IMR-90 (cell line): ENCODE data around the gene CELA3A. TPM values are rescaled to one million over a fixed set of nuclear protein-coding genes. Genes with fewer than 3 reads are reported as not detected.

Experiments used
- ATAC-seq: fragments of 200-7000 bp; cut with Tn5 transposase; 2 replicates; pipeline ENCODE4 v1.9.1; 2020; ENCODE audit warnings: low read depth, mild to moderate bottlenecking, moderate library complexity
- BruUV-seq: library from RNA; stranded (reverse); fragments of 400-500 nt; replicated peaks from 2 replicates; lab custom pipeline; 2021; lab: Mats Ljungman, UMichigan
- CTCF ChIA-PET: fragments of 300-600 bp; formaldehyde crosslinking; extraction: SDS; loops from one replicate; lab custom pipeline; 2021; ENCODE audit warnings: antibody characterized with exemption; lab: Yijun Ruan, JAX
- POLR2A ChIA-PET: fragments of 300-600 bp; sonication (Branson Sonifier 250); formaldehyde crosslinking; loops from one replicate; lab custom pipeline; 2022; ENCODE audit warnings: antibody characterized with exemption; ENCODE audit not compliant: unreplicated experiment; lab: Charles Lee
- DNase-seq: peaks from one replicate; pipeline ENCODE4 v3.0.0; 2013
- H2AFZ ChIP-seq: replicated peaks from 2 replicates; pipeline ENCODE3; 2013; ENCODE audit warnings: low read length, mild to moderate bottlenecking; ENCODE audit not compliant: poor library complexity
- H2AK5ac ChIP-seq: 2 replicates; pipeline ENCODE4 v1.6.1; 2013; ENCODE audit warnings: low read depth, low read length, inconsistent platforms
- H2AK9ac ChIP-seq: replicated peaks from 2 replicates; pipeline ENCODE3; 2013; ENCODE audit warnings: mild to moderate bottlenecking, low read depth, low read length, moderate library complexity; ENCODE audit not compliant: poor library complexity
- H2BK120ac ChIP-seq: 2 replicates; pipeline ENCODE4 v1.6.1; 2013; ENCODE audit warnings: low read depth, low read length, inconsistent platforms
- H2BK15ac ChIP-seq: 3 replicates; pipeline ENCODE4 v1.6.1; 2013; ENCODE audit warnings: low read depth, low read length, inconsistent platforms
- H2BK20ac ChIP-seq: 2 replicates; pipeline ENCODE4 v1.6.1; 2013; ENCODE audit warnings: low read depth, mild to moderate bottlenecking, inconsistent platforms, low read length, moderate library complexity
- H2BK5ac ChIP-seq: 2 replicates; pipeline ENCODE4 v1.6.1; 2013; ENCODE audit warnings: mild to moderate bottlenecking, low read depth, low read length, inconsistent platforms; ENCODE audit not compliant: poor library complexity, severe bottlenecking
- H3K14ac ChIP-seq: replicated peaks from 2 replicates; pipeline ENCODE4 v1.6.1; 2013; ENCODE audit warnings: low read depth, low read length, inconsistent platforms
- H3K18ac ChIP-seq: 2 replicates; pipeline ENCODE4 v1.6.1; 2013; ENCODE audit warnings: low read depth, low read length, control low read depth
- H3K23ac ChIP-seq: 2 replicates; pipeline ENCODE4 v1.6.1; 2013; ENCODE audit warnings: low read depth, low read length, inconsistent platforms
- H3K27ac ChIP-seq: 2 replicates; pipeline ENCODE4 v1.5.1; 2013; ENCODE audit warnings: mild to moderate bottlenecking, control low read depth, low read length; ENCODE audit not compliant: insufficient read depth
- H3K27me3 ChIP-seq: 2 replicates; pipeline ENCODE4 v1.6.1; 2013; ENCODE audit warnings: low read length; ENCODE audit not compliant: control insufficient read depth, insufficient read depth
- H3K36me3 ChIP-seq: 2 replicates; pipeline ENCODE4 v1.6.1; 2013; ENCODE audit warnings: low read length, mixed read lengths; ENCODE audit not compliant: control insufficient read depth, insufficient read depth
- H3K4ac ChIP-seq: 2 replicates; pipeline ENCODE4 v1.6.1; 2013; ENCODE audit warnings: low read depth, low read length, inconsistent platforms
- H3K4me1 ChIP-seq: 2 replicates; pipeline ENCODE4 v1.6.1; 2013; ENCODE audit warnings: low read length, mixed read lengths; ENCODE audit not compliant: control insufficient read depth, insufficient read depth
- H3K4me2 ChIP-seq: 2 replicates; pipeline ENCODE4 v1.6.1; 2013; ENCODE audit warnings: low read depth, mild to moderate bottlenecking, control low read depth, low read length, moderate library complexity
- H3K4me3 ChIP-seq: 2 replicates; pipeline ENCODE4 v1.5.1; 2013; ENCODE audit warnings: low read depth, mild to moderate bottlenecking, control low read depth, low read length, moderate library complexity; ENCODE audit not compliant: insufficient read depth
- H3K56ac ChIP-seq: 2 replicates; pipeline ENCODE4 v1.6.1; 2013; ENCODE audit warnings: low read length, inconsistent platforms; ENCODE audit not compliant: insufficient read depth; ENCODE audit errors: extremely low read depth
- H3K79me1 ChIP-seq, 2 experiments: 2 replicates each; pipeline ENCODE4 v1.6.1; 2013; ENCODE audit warnings: low read length in 2 of 2, inconsistent platforms in 1 of 2, low read depth in 1 of 2
- H3K9ac ChIP-seq: 2 replicates; pipeline ENCODE4 v1.6.1; 2013; ENCODE audit warnings: low read depth, low read length, control low read depth
- H3K9me1 ChIP-seq: 2 replicates; pipeline ENCODE4 v1.6.1; 2013; ENCODE audit warnings: low read length, inconsistent platforms; ENCODE audit not compliant: insufficient read depth
- H3K9me3 ChIP-seq: 2 replicates; pipeline ENCODE4 v1.6.1; 2013; ENCODE audit warnings: low read length; ENCODE audit not compliant: control insufficient read depth, insufficient read depth
- H4K20me1 ChIP-seq: 2 replicates; pipeline ENCODE4 v1.6.1; 2013; ENCODE audit warnings: low read length, inconsistent platforms; ENCODE audit not compliant: insufficient read depth
- H4K5ac ChIP-seq: 2 replicates; pipeline ENCODE4 v1.6.1; 2013; ENCODE audit warnings: mild to moderate bottlenecking, low read depth, low read length, control low read depth
- H4K8ac ChIP-seq, 2 experiments: 2 replicates each; pipeline ENCODE4 v1.6.1; 2013; ENCODE audit warnings: low read depth in 2 of 2, low read length in 2 of 2, control low read depth in 1 of 2, inconsistent platforms in 1 of 2
- H4K91ac ChIP-seq: 2 replicates; pipeline ENCODE4 v1.6.1; 2013; ENCODE audit warnings: low read depth, low read length, inconsistent platforms; ENCODE audit not compliant: insufficient read depth
- CEBPB ChIP-seq: IDR thresholded peaks from 2 replicates; pipeline ENCODE4 v1.6.1; 2012; ENCODE audit warnings: low read depth, low read length, improper control_type of control experiment
- CHD1 ChIP-seq: IDR thresholded peaks from 2 replicates; pipeline ENCODE4 v1.6.1; 2012; ENCODE audit warnings: low read depth, low read length, improper control_type of control experiment
- NFE2L2 ChIP-seq: fragments of 150-350 bp; IDR thresholded peaks from 2 replicates; pipeline ENCODE4 v1.6.1; 2016; ENCODE audit warnings: low read depth, mild to moderate bottlenecking, low read length
- RCOR1 ChIP-seq: IDR thresholded peaks from 2 replicates; pipeline ENCODE4 v1.6.1; 2012; ENCODE audit warnings: mild to moderate bottlenecking, low read length, improper control_type of control experiment; ENCODE audit not compliant: insufficient replicate concordance
- WGBS, 2 experiments: methylation state at CpG; one replicate each; pipeline versions ENCODE4 v1.1.5 to v1.1.7; 2013; ENCODE audit warnings: missing lambda C conversion rate in 2 of 2; ENCODE audit not compliant: insufficient read length in 1 of 2; ENCODE audit errors: extremely low coverage in 2 of 2; 5-methylcytosine and 5-hydroxymethylcytosine counted together
- dilution Hi-C: fragments of 300-500 bp; cut with HindIII; formaldehyde crosslinking; loops from one replicate; pipeline ENCODE4 v1.14.3; 2018; ENCODE audit warnings: low sequenced_read_pairs; ENCODE audit not compliant: unreplicated experiment
- in situ Hi-C: fragments of 300-500 bp; cut with MboI; formaldehyde crosslinking; loops from 3 replicates; pipeline ENCODE4 v1.14.3; 2019; ENCODE audit warnings: low sequenced_read_pairs, inconsistent platforms, mixed read lengths
- intact Hi-C: fragments of 100-400 bp; cut with micrococcal nuclease; formaldehyde crosslinking; loops from 2 replicates; pipeline ENCODE4 v1.10.0; 2022
- polyA plus RNA-seq, 3 experiments: library from polyadenylated mRNA; depleted of rRNA; stranded (reverse); fragments of >200 nt; gene quantifications; 2 replicates each; pipeline ENCODE4 v1.2.3, GENCODE V29; 2012; ENCODE audit warnings: low replicate concordance in 1 of 3
- total RNA-seq: library from RNA; depleted of rRNA; stranded (reverse); fragments of >200 nt; gene quantifications from 2 replicates; pipeline ENCODE4 v1.2.3, GENCODE V29; 2012
- TF ChIP-seq, protein P1 (sequence below): conservative IDR thresholded peaks from 2 replicates; pipeline ENCODE4 v1.5.1; 2012; ENCODE audit warnings: mild to moderate bottlenecking, low read depth, low read length, improper control_type of control experiment
- TF ChIP-seq, protein P2 (sequence below): fragments of 150-350 bp; IDR thresholded peaks from 2 replicates; pipeline ENCODE4 v1.6.1; 2017; ENCODE audit warnings: mild to moderate bottlenecking, antibody characterized with exemption, low read length, low read depth

CELA3A gene
- total and polyA plus RNA-seq, 2 of the 4 experiments (the other 2 are of a cell fraction), result not detected

DNA sequence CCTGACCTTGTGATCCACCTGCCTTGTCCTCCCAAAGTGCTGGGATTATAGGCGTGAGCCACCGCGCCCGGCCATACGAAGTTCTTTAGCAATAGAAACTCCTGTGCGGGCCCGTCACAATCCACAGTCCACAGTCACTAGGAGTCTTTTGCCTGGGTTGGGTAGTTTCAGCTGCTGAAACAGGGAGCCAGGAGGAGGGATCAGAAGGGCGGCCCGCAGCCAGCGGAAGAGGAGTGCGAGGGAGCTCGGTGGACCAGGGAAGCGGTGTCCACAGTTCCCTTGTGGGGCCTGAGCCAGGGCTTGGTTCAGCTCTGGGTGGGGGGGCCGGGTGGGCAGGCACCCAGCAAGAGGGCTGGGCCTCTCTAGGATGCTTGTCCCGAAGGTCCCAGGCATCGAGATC is 46.4 kb upstream of the CELA3A start:
- Histone ChIP-seq H3K9me1 (no peaks in the 10 kb centered on the region), H3K18ac (no peak overlapping the region), H3K56ac (no peak overlapping the region), H4K91ac (no peak overlapping the region), H2BK5ac (no peak overlapping the region), H3K4me1 (peaks cover 11% of the 10 kb centered on the region), H2AK5ac (no peak overlapping the region), H3K4me3 (no peak overlapping the region), H3K36me3 (no peaks in the 10 kb centered on the region), H2BK20ac (no peak overlapping the region), H3K4ac (no peak overlapping the region), H4K20me1 (no peaks in the 10 kb centered on the region), H4K8ac (no peak overlapping the region), H4K5ac (no peak overlapping the region), H3K9ac (no peak overlapping the region), H3K79me1 (no peaks in the 10 kb centered on the region), H2BK15ac (no peak overlapping the region), H2BK120ac (no peak overlapping the region), H3K9me3 (no peaks in the 10 kb centered on the region), H3K14ac (no peak overlapping the region), H3K4me2 (no peak overlapping the region), H2AFZ (no peak overlapping the region), H3K23ac (no peak overlapping the region), H3K27ac (no peak overlapping the region), H3K27me3 (peaks cover 5% of the 10 kb centered on the region), H2AK9ac (no peak overlapping the region)
- ATAC-seq (no peak), DNase-seq (no peak)
- TF ChIP-seq CHD1 (no peak), RCOR1 (no peak), NFE2L2 (no peak), CEBPB (no peak)
- TF ChIP-seq, protein P1, sequence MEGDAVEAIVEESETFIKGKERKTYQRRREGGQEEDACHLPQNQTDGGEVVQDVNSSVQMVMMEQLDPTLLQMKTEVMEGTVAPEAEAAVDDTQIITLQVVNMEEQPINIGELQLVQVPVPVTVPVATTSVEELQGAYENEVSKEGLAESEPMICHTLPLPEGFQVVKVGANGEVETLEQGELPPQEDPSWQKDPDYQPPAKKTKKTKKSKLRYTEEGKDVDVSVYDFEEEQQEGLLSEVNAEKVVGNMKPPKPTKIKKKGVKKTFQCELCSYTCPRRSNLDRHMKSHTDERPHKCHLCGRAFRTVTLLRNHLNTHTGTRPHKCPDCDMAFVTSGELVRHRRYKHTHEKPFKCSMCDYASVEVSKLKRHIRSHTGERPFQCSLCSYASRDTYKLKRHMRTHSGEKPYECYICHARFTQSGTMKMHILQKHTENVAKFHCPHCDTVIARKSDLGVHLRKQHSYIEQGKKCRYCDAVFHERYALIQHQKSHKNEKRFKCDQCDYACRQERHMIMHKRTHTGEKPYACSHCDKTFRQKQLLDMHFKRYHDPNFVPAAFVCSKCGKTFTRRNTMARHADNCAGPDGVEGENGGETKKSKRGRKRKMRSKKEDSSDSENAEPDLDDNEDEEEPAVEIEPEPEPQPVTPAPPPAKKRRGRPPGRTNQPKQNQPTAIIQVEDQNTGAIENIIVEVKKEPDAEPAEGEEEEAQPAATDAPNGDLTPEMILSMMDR, result no peak
- TF ChIP-seq, protein P2, sequence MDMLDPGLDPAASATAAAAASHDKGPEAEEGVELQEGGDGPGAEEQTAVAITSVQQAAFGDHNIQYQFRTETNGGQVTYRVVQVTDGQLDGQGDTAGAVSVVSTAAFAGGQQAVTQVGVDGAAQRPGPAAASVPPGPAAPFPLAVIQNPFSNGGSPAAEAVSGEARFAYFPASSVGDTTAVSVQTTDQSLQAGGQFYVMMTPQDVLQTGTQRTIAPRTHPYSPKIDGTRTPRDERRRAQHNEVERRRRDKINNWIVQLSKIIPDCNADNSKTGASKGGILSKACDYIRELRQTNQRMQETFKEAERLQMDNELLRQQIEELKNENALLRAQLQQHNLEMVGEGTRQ, result no peak
- no TSS peak for BruUV-seq
- intact Hi-C loops (no loop called here), dilution Hi-C loops (no loop called here), in situ Hi-C loops (loop anchor here (25.0 kb wide), 1 partner anchor 243 kb away; no protein-coding TSS in a partner anchor)
- CTCF ChIA-PET, result no interaction called here
- POLR2A ChIA-PET, result no interaction called here
- 92% methylated on average over 2 of the region's 16 CpGs; no CpG with 5 or more reads in 1 of the 2 experiments for WGBS, 2 experiments
